Naive thymus-derived CD4-positive, alpha-beta T cell (primary cell): ENCODE measurements around the gene AIPL1. TPM values are rescaled to one million over a fixed set of nuclear protein-coding genes. Genes with fewer than 3 reads are reported as not detected.

Experiments used
- ATAC-seq: fragments of 150-1000 bp; cut with Tn5 transposase; 2 replicates; pipeline ENCODE4 v1.10.0; 2021; ENCODE audit warnings: mild to moderate bottlenecking, moderate library complexity
- CTCF ChIA-PET: fragments of 350-600 bp; sonication (Branson Sonifier 250); formaldehyde crosslinking; loops from one replicate; lab custom pipeline; 2021; ENCODE audit warnings: antibody characterized with exemption; lab: Charles Lee
- POLR2A ChIA-PET: fragments of 350-600 bp; sonication (Branson Sonifier 250); formaldehyde crosslinking; loops from one replicate; lab custom pipeline; 2021; ENCODE audit warnings: antibody characterized with exemption, inconsistent platforms; lab: Charles Lee
- DNase-seq, 9 donors: peaks; one replicate each; pipeline versions ENCODE4 v3.0.0 to v3.0.0-alpha.2; 2020 to 2022; ENCODE audit warnings: mixed read lengths in 1 of 9
- H3K27ac ChIP-seq: one replicate; pipeline ENCODE4 v1.7.0; 2013; ENCODE audit warnings: mild to moderate bottlenecking, low read depth, low read length, moderate library complexity
- H3K27me3 ChIP-seq, 2 donors: one replicate each; pipeline ENCODE4 v1.7.0; 2013; ENCODE audit warnings: low read length in 2 of 2, mild to moderate bottlenecking in 2 of 2, moderate library complexity in 2 of 2; ENCODE audit not compliant: control insufficient read depth in 2 of 2, insufficient read depth in 2 of 2
- H3K36me3 ChIP-seq, 3 experiments: 1 replicate in 2 of 3; 2 replicates in 1 of 3; pipeline ENCODE4 v1.7.0; 2013; ENCODE audit warnings: low read length in 3 of 3, mild to moderate bottlenecking in 3 of 3, moderate library complexity in 1 of 3; ENCODE audit not compliant: insufficient read depth in 3 of 3, control insufficient read depth in 2 of 3
- H3K4me1 ChIP-seq, 2 donors: one replicate each; pipeline ENCODE4 v1.7.0; 2013; ENCODE audit warnings: low read length in 2 of 2, mild to moderate bottlenecking in 2 of 2, moderate library complexity in 1 of 2; ENCODE audit not compliant: control insufficient read depth in 2 of 2, insufficient read depth in 2 of 2
- H3K4me3 ChIP-seq: 2 replicates; pipeline ENCODE4 v1.7.0; 2013; ENCODE audit warnings: mild to moderate bottlenecking, low read length
- H3K9me3 ChIP-seq, 3 experiments: 1 replicate in 2 of 3; 2 replicates in 1 of 3; pipeline ENCODE4 v1.7.0; 2013; ENCODE audit warnings: low read length in 3 of 3; ENCODE audit not compliant: control insufficient read depth in 2 of 3
- H3K27ac Mint-ChIP-seq, 9 donors: one replicate each; pipeline ENCODE4 v1.8.0; 2020 to 2022; ENCODE audit warnings: mixed read lengths in 9 of 9, mild to moderate bottlenecking in 8 of 9, moderate library complexity in 5 of 9, inconsistent platforms in 2 of 9
- H3K27me3 Mint-ChIP-seq, 5 donors: one replicate each; pipeline ENCODE4 v1.8.0; 2021 to 2022; ENCODE audit warnings: mixed read lengths in 5 of 5, mild to moderate bottlenecking in 1 of 5
- H3K36me3 Mint-ChIP-seq, 5 donors: one replicate each; pipeline ENCODE4 v1.8.0; 2020 to 2022; ENCODE audit warnings: mixed read lengths in 5 of 5, mild to moderate bottlenecking in 3 of 5, inconsistent platforms in 1 of 5
- H3K4me1 Mint-ChIP-seq, 7 donors: one replicate each; pipeline ENCODE4 v1.8.0; 2020 to 2022; ENCODE audit warnings: mixed read lengths in 7 of 7, mild to moderate bottlenecking in 3 of 7, inconsistent platforms in 1 of 7
- H3K4me3 Mint-ChIP-seq, 10 donors: one replicate each; pipeline ENCODE4 v1.8.0; 2020 to 2022; ENCODE audit warnings: mild to moderate bottlenecking in 10 of 10, mixed read lengths in 10 of 10, moderate library complexity in 6 of 10, inconsistent platforms in 2 of 10
- H3K9me3 Mint-ChIP-seq, 11 donors: one replicate each; pipeline ENCODE4 v1.8.0; 2020 to 2022; ENCODE audit warnings: mixed read lengths in 11 of 11, mild to moderate bottlenecking in 4 of 11, inconsistent platforms in 1 of 11, moderate library complexity in 1 of 11
- intact Hi-C, 2 donors: fragments of 100-400 bp; cut with micrococcal nuclease; formaldehyde crosslinking; loops; one replicate each; pipeline ENCODE4 v1.15.1; 2023
- polyA plus RNA-seq, 2 donors: library from polyadenylated mRNA; unstranded; fragments of 300-500 nt; fragmentation: Illumina TruSeq; gene quantifications; one replicate each; pipeline ENCODE4 v1.2.3, GENCODE V29; 2021
- total RNA-seq, 6 experiments: library from RNA in 5 of 6; stranded (reverse) in 5 of 6; gene quantifications; 1 replicate in 5 of 6; 2 replicates in 1 of 6; pipeline ENCODE4 v1.2.3 and lab custom pipeline; 2021 to 2026

AIPL1 gene
- total and polyA plus RNA-seq, 7 experiments from 2014 or later, result not detected

DNA sequence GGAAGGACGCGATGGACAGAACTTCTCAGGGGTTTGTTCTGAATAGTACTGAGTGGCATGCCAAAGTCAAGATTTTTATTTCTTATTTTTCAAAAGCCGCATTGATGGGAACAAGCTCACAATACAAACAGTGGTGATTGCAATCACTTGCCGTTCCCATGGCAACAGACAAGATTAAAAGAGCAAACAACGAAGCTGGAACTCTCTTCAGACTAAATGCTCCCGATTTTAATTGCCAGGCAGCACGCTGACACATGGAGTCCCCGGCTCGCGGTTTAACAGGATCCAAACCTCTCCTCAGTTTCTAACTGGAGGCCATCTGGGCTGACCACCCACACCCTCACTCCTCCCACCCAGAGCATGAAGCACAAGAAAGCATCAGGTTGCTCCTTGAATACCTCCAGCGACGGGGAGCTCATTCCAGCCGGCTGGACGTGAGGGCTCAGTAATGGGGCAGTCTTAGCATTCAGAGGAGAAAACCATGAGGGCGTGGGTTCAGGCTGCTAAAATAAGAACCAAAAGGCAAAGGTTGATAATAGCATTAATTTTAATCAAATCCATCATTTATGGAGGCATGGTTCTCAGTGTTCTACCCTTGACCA is 41.5 kb downstream of the AIPL1 start:
- Mint-ChIP-seq H3K4me3 (no peak overlapping the region), H3K4me1 (no peaks in the 10 kb centered on the region), H3K27me3 (peaks cover 5 to 43% (median 36%) of the 10 kb centered on the region in 5 donors), H3K27ac (no peak overlapping the region), H3K9me3 (peaks cover 0 to 6% (median 3%) of the 10 kb centered on the region in 11 donors), H3K36me3 (peaks cover 0 to 15% (median 0%) of the 10 kb centered on the region in 5 donors)
- no peak for ATAC-seq
- H3K36me3 ChIP-seq, result no peaks in the 10 kb centered on the region
- H3K27me3 ChIP-seq, result no peaks in the 10 kb centered on the region
- no peak overlapping the region for H3K4me3 ChIP-seq
- ChIA-PET POLR2A (no interaction called here), CTCF (no interaction called here)
- DNase-seq, result no peak
- H3K27ac ChIP-seq, result no peak overlapping the region
- H3K9me3 ChIP-seq, result no peaks in the 10 kb centered on the region
- no peaks in the 10 kb centered on the region for H3K4me1 ChIP-seq
- intact Hi-C loops, result no loop called here

DNA sequence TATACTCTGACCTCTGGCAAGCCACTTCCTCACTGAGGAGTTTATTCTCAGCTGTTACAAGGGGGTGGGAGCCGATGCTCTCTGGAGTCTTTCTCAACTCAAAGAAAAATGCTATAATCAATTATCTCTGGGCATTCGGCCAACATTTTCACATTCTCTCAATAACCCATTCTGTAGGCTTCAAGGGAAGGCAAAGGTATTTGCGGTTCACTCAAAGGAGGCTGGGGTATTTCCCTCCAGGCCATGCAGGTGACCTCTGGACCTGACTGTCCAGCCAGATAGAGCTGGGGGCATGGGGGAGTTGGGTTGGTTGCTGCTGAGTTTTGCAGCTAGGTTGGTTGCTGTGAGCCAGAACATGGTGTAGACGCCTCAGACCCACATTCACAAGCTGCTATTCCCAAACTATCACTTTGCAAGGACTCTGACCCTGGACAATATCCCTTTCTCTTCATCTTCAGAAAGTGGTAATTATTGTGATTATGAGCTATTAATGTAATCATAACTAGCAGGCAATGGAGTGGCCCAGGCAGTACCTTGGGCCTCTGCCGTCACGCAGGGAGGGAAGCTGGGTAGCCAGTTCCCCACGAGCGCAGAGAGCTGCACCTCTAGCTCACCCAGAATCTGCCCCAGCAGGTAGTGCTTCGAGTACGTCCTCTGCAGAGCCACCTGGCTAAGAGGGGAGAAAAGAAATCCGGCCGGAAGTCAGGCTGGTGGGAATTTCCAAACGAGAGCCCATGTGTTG is 42.1 kb downstream of the AIPL1 start:
- H3K27ac Mint-ChIP-seq, result no peak overlapping the region
- H3K27me3 Mint-ChIP-seq, result peaks cover 2 to 43% (median 36%) of the 10 kb centered on the region in 5 donors
- H3K4me1 Mint-ChIP-seq, result no peaks in the 10 kb centered on the region
- no peak for DNase-seq
- H3K4me3 Mint-ChIP-seq, result no peak overlapping the region
- no peak for ATAC-seq
- Histone ChIP-seq H3K9me3 (no peaks in the 10 kb centered on the region), H3K27me3 (no peaks in the 10 kb centered on the region), H3K27ac (no peak overlapping the region), H3K4me3 (no peak overlapping the region), H3K4me1 (no peaks in the 10 kb centered on the region), H3K36me3 (no peaks in the 10 kb centered on the region)
- H3K9me3 Mint-ChIP-seq, result peaks cover 0 to 6% (median 0%) of the 10 kb centered on the region in 11 donors
- intact Hi-C loops, result no loop called here
- POLR2A ChIA-PET, result no interaction called here
- H3K36me3 Mint-ChIP-seq, result peaks cover 0 to 11% (median 0%) of the 10 kb centered on the region in 5 donors
- CTCF ChIA-PET, result no interaction called here

DNA sequence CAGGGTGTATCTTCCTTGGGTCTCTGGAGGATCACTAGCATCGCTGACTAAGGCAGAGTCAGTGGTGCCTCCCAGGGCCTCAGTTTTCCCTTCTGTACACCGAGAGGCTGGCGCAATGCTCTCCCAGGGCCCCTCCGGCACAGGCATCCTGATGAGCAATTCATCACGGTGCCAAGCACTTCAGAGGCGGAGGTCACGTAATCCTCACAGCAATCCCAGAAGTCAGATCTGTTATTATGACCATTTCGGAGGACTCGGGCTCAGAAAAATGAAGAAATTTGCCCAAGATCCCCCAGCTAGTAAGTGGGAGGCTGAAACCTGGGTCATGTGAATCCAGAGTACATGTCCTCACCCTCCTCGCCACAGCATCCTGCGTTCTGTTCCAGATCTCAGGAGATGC is 46.5 kb downstream of the AIPL1 start:
- no peaks in the 10 kb centered on the region for H3K4me1 ChIP-seq
- ATAC-seq, result no peak
- POLR2A ChIA-PET, result no interaction called here
- H3K9me3 Mint-ChIP-seq, result peaks cover 0 to 1% (median 0%) of the 10 kb centered on the region in 11 donors
- CTCF ChIA-PET, result no interaction called here
- intact Hi-C loops, result no loop called here
- no peaks in the 10 kb centered on the region for H3K27me3 ChIP-seq
- H3K27ac ChIP-seq, result no peak overlapping the region
- no peak overlapping the region for H3K27ac Mint-ChIP-seq
- DNase-seq, result no peak
- H3K4me1 Mint-ChIP-seq, result no peaks in the 10 kb centered on the region
- no peak overlapping the region for H3K4me3 Mint-ChIP-seq
- no peak overlapping the region for H3K4me3 ChIP-seq
- peaks cover 0 to 3% (median 0%) of the 10 kb centered on the region in 5 donors for H3K36me3 Mint-ChIP-seq
- no peaks in the 10 kb centered on the region for H3K36me3 ChIP-seq
- H3K9me3 ChIP-seq, result no peaks in the 10 kb centered on the region
- H3K27me3 Mint-ChIP-seq, result peaks cover 0 to 30% (median 16%) of the 10 kb centered on the region in 5 donors

DNA sequence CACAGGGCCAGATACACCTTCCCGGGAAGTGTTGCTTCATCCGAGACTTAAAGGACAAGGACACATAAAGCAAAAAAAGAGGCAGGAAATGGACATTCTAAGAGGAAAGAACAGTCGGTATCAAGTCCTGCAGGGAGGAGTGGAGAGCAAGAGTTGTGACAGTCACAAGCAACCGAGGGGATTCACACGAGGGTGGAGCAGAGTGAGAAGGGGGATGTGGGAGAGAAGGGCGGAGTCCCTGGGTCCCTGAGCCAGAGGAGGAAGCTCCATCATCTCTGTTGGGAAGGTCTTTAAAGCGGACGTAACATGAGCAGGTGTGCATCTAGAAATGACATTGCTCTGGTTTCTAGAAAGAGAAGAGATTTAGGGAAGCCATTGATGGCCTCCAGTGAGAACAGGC is 47.1 kb downstream of the AIPL1 start:
- H3K4me1 Mint-ChIP-seq, result no peaks in the 10 kb centered on the region
- H3K27me3 ChIP-seq, result no peaks in the 10 kb centered on the region
- H3K9me3 ChIP-seq, result no peaks in the 10 kb centered on the region
- DNase-seq, result no peak
- H3K4me3 ChIP-seq, result no peak overlapping the region
- peaks cover 1 to 26% (median 16%) of the 10 kb centered on the region in 5 donors for H3K27me3 Mint-ChIP-seq
- ChIA-PET CTCF (no interaction called here), POLR2A (no interaction called here)
- no peak overlapping the region for H3K4me3 Mint-ChIP-seq
- no peak for ATAC-seq
- peaks cover 0 to 3% (median 0%) of the 10 kb centered on the region in 5 donors for H3K36me3 Mint-ChIP-seq
- H3K9me3 Mint-ChIP-seq, result peaks cover 0 to 1% (median 0%) of the 10 kb centered on the region in 11 donors
- no peaks in the 10 kb centered on the region for H3K36me3 ChIP-seq
- intact Hi-C loops, result no loop called here
- H3K4me1 ChIP-seq, result no peaks in the 10 kb centered on the region
- H3K27ac ChIP-seq, result no peak overlapping the region
- H3K27ac Mint-ChIP-seq, result no peak overlapping the region

DNA sequence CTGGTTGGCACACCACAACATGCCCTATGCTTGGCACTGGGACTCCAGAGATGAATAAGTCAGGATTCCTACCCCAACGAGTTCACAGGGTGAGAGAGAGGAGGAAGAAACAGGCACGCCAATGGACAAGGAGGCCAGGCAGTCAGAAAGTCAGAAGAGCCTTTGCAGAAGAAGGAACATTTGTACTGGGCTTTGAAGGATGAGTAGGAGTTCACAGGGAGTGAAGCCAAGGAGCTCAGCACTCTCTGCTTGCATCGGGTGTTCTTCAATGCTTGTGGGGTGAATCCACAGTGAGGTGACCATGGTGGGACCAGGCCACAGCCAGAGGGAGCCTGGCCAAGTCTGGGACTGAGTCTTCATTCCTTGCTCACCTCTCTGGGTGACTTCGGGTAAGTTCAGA is 47.5 kb downstream of the AIPL1 start:
- DNase-seq (no peak), ATAC-seq (no peak)
- Histone ChIP-seq H3K9me3 (no peaks in the 10 kb centered on the region), H3K4me1 (no peaks in the 10 kb centered on the region), H3K4me3 (no peak overlapping the region), H3K27me3 (no peaks in the 10 kb centered on the region), H3K27ac (no peak overlapping the region), H3K36me3 (no peaks in the 10 kb centered on the region)
- intact Hi-C loops, result no loop called here
- ChIA-PET CTCF (no interaction called here), POLR2A (no interaction called here)
- H3K4me3 Mint-ChIP-seq, result no peak overlapping the region
- peaks cover 0 to 1% (median 0%) of the 10 kb centered on the region in 11 donors for H3K9me3 Mint-ChIP-seq
- peaks cover 0 to 2% (median 0%) of the 10 kb centered on the region in 5 donors for H3K36me3 Mint-ChIP-seq
- H3K27ac Mint-ChIP-seq, result no peak overlapping the region
- no peaks in the 10 kb centered on the region for H3K4me1 Mint-ChIP-seq
- peaks cover 2 to 23% (median 13%) of the 10 kb centered on the region in 5 donors for H3K27me3 Mint-ChIP-seq

DNA sequence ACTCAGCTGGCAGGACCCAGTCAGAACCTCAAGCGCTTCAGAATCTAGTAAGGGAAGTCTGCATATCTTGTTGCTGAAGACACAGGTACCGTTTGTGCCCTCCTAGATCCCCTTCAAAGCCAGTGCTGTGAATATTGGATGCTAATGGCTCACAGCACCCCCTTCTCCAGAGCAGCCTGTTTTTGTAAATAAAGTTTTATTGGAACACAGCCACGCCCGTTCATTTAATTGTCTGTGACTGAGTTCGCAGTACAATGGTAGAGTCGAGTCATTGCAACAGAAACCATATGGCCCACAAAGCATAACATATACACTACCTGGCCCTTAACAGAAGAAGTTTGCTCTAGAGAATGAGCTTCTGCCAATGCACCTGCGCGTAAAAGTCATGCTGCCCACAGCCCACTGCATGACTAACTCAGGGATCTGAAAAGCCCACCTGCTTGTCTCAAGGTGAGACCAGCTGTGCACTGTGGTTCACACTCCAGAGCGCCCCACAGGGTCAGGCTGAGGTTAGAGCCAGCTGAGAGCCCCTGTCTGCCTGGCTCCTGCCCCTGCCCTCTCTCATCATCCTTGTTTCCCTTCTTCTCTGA is 48.8 kb downstream of the AIPL1 start:
- Histone ChIP-seq H3K27me3 (no peaks in the 10 kb centered on the region), H3K36me3 (no peaks in the 10 kb centered on the region), H3K4me3 (no peak overlapping the region), H3K27ac (no peak overlapping the region), H3K4me1 (no peaks in the 10 kb centered on the region), H3K9me3 (no peaks in the 10 kb centered on the region)
- H3K36me3 Mint-ChIP-seq, result no peaks in the 10 kb centered on the region
- no peak overlapping the region for H3K27ac Mint-ChIP-seq
- H3K27me3 Mint-ChIP-seq, result peaks cover 0 to 28% (median 11%) of the 10 kb centered on the region in 5 donors
- no peaks in the 10 kb centered on the region for H3K4me1 Mint-ChIP-seq
- no peak for ATAC-seq
- ChIA-PET CTCF (no interaction called here), POLR2A (no interaction called here)
- no peak for DNase-seq
- intact Hi-C loops, result no loop called here
- peaks cover 0 to 1% (median 0%) of the 10 kb centered on the region in 11 donors for H3K9me3 Mint-ChIP-seq
- no peak overlapping the region for H3K4me3 Mint-ChIP-seq
